Esophagus muscularis mucosa (tissue), 4 donors: ENCODE measurements around the gene TRIM42.

Source experiments
- EP300 ChIP-seq: sonication (generic); formaldehyde crosslinking; IDR thresholded peaks from one replicate; pipeline ENCODE4 v1.6.1; 2017; ENCODE audit warnings: antibody characterized with exemption
- POLR2A ChIP-seq: fragments of 450-650 bp; IDR thresholded peaks from one replicate; pipeline ENCODE4 v1.6.1; 2017; ENCODE audit warnings: antibody characterized with exemption, moderate library complexity, mild to moderate bottlenecking, low read depth
- POLR2AphosphoS5 ChIP-seq, 2 donors: sonication (generic); formaldehyde crosslinking; IDR thresholded peaks; one replicate each; pipeline ENCODE4 v1.6.1; 2017; ENCODE audit warnings: antibody characterized with exemption in 2 of 2
- TF ChIP-seq, protein P1 (sequence below), 3 experiments: fragments of 200-600 bp in 2 of 3; fragments of 450-650 bp in 1 of 3; sonication (generic) in 2 of 3; IDR thresholded peaks; one replicate each; pipeline ENCODE4 v1.5.1; 2017 to 2019; ENCODE audit warnings: antibody characterized with exemption in 3 of 3, mild to moderate bottlenecking in 2 of 3, moderate library complexity in 1 of 3

DNA sequence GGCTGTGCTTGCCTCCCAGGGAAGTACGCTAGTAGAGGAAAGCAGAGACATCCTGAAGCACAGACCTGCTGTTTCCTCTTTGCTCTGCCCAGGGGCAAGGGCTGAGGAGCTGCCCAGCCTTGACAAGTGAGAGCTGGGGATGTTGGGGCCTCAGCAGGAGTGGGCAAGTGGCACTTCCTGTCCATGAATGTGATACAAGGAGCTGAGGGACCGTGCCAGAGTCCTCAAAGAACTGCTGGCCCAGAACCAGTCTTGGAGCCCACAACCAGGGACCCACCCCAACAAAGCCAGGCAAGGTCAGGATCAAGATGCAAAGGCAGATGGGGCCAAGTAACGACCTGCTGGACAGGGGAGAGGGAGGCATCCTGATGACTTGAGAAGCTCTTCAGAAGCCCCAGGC lies 70.3 kb downstream of the TRIM42 start:
- TF ChIP-seq, protein P1, sequence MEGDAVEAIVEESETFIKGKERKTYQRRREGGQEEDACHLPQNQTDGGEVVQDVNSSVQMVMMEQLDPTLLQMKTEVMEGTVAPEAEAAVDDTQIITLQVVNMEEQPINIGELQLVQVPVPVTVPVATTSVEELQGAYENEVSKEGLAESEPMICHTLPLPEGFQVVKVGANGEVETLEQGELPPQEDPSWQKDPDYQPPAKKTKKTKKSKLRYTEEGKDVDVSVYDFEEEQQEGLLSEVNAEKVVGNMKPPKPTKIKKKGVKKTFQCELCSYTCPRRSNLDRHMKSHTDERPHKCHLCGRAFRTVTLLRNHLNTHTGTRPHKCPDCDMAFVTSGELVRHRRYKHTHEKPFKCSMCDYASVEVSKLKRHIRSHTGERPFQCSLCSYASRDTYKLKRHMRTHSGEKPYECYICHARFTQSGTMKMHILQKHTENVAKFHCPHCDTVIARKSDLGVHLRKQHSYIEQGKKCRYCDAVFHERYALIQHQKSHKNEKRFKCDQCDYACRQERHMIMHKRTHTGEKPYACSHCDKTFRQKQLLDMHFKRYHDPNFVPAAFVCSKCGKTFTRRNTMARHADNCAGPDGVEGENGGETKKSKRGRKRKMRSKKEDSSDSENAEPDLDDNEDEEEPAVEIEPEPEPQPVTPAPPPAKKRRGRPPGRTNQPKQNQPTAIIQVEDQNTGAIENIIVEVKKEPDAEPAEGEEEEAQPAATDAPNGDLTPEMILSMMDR (IDR thresholded peaks at IDR 0.05) = no peak
- TF ChIP-seq POLR2AphosphoS5 (IDR thresholded peaks at IDR 0.05) (no peak), POLR2A (no peak), EP300 (no peak)
